Measurements from ENCODE around the gene AGXT2. TPM values are rescaled to one million over a fixed set of nuclear protein-coding genes. Genes with fewer than 3 reads are reported as not detected.
"Not testable (repeated sequence)": the region's sequence is repeated elsewhere in the genome, so short reads cannot be mapped to it uniquely, and the experiment has no call there.

The AGXT2 gene
- total RNA-seq, 1 donor from 2014 or later = not detected

DNA sequence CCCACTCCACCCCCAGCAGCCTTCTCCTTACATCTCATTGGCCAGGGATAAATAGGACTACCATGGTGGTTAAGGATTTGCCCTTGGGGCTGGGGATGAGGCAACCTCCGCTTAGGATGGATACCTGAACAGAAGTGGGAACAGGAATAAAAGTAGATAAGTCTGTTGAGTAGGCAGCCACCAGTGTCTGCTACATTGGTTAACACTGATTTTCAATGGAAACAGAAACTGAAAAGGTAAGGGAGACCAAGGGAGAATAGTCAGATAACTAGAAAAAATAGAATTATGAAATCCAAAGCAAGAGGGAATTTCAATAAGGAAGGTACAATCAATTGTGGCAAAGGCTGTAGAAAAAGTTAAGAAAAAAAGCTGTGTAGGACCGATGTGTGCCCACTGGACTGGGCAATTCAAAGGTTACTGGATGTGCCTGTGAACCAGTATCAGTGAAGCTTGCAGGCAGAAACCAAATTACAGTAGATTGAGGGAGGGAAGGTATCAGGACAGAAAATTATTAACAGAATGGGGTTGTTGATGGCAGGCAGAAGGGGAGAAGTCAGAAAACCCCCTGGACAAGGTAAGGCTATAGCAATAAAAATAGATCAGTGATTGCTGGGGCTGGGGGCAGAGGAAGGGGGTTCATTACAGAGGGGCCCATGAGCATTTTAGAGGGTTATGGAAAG is 69.7 kb downstream of the AGXT2 start:
- TF ChIP-seq, protein P1, sequence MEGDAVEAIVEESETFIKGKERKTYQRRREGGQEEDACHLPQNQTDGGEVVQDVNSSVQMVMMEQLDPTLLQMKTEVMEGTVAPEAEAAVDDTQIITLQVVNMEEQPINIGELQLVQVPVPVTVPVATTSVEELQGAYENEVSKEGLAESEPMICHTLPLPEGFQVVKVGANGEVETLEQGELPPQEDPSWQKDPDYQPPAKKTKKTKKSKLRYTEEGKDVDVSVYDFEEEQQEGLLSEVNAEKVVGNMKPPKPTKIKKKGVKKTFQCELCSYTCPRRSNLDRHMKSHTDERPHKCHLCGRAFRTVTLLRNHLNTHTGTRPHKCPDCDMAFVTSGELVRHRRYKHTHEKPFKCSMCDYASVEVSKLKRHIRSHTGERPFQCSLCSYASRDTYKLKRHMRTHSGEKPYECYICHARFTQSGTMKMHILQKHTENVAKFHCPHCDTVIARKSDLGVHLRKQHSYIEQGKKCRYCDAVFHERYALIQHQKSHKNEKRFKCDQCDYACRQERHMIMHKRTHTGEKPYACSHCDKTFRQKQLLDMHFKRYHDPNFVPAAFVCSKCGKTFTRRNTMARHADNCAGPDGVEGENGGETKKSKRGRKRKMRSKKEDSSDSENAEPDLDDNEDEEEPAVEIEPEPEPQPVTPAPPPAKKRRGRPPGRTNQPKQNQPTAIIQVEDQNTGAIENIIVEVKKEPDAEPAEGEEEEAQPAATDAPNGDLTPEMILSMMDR (IDR thresholded peaks at IDR 0.05; ENCODE audit: unreplicated experiment) = no peak
- H3K36me3 Mint-ChIP-seq = no peaks in the 10 kb centered on the region
- no peak for DNase-seq (ENCODE audit: low spot score in 2 of 2, unreplicated experiment in 2 of 2)
- H3K9me3 Mint-ChIP-seq = peaks cover 21% of the 10 kb centered on the region
- no peak overlapping the region for H3K4me3 Mint-ChIP-seq
- no peaks in the 10 kb centered on the region for H3K27me3 Mint-ChIP-seq (ENCODE audit: low read depth)
- no peak overlapping the region for H3K27ac Mint-ChIP-seq
- no peaks in the 10 kb centered on the region for H3K4me1 Mint-ChIP-seq

DNA sequence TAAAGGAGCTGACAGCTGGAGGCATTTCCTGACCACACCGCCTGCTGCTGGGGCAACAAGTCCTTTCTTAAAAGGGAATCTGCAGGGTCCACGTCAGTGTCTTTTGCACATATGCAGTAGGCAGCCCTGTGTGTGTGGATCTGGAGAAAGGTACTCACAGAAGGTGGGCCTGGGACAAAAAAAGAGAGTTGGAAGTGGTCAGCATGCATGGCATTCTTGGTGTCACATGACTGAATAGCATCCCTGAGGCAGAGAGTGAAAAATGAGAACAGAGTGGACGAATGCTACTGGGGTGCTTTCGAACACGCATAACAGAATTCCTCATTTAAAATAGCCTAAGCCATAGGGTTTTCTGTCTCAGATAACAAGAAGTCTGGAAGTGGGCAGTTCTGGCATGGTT is 71.4 kb downstream of the AGXT2 start:
- Mint-ChIP-seq H3K36me3 (no peaks in the 10 kb centered on the region), H3K4me1 (no peaks in the 10 kb centered on the region), H3K27me3 (ENCODE audit: low read depth) (no peaks in the 10 kb centered on the region), H3K27ac (no peak overlapping the region), H3K4me3 (no peak overlapping the region), H3K9me3 (peaks cover 7% of the 10 kb centered on the region)
- TF ChIP-seq, protein P1 (IDR thresholded peaks at IDR 0.05; ENCODE audit: unreplicated experiment) = no peak
- DNase-seq (ENCODE audit: low spot score in 2 of 2, unreplicated experiment in 2 of 2) = no peak

- DNase-seq (ENCODE audit: low spot score in 2 of 2, unreplicated experiment in 2 of 2); H3K4me1 Mint-ChIP-seq; H3K9me3 Mint-ChIP-seq; H3K27ac Mint-ChIP-seq; H3K4me3 Mint-ChIP-seq; H3K36me3 Mint-ChIP-seq; H3K27me3 Mint-ChIP-seq (ENCODE audit: low read depth): not testable (repeated sequence)
Observed at GRCh38 chr5:34971655-34972054, 76.1 kb downstream of the AGXT2 start.

- DNase-seq (ENCODE audit: low spot score in 2 of 2, unreplicated experiment in 2 of 2) = no peak
Observed at GRCh38 chr5:34970552-34970951, 77.2 kb downstream of the AGXT2 start.

GRCh38 chr5:34968258-34968657 is 79.5 kb downstream of the AGXT2 start:
- Mint-ChIP-seq H3K4me3 (no peak overlapping the region), H3K36me3 (peaks cover 17% of the 10 kb centered on the region), H3K27me3 (ENCODE audit: low read depth) (no peaks in the 10 kb centered on the region), H3K4me1 (peaks cover 10% of the 10 kb centered on the region), H3K27ac (no peak overlapping the region), H3K9me3 (peaks cover 22% of the 10 kb centered on the region)
- no peak for DNase-seq (ENCODE audit: low spot score in 2 of 2, unreplicated experiment in 2 of 2)
- TF ChIP-seq, protein P1 (IDR thresholded peaks at IDR 0.05; ENCODE audit: unreplicated experiment) = no peak

More at GRCh38 chr5:34970552-34970951, 77.2 kb downstream of the AGXT2 start:
- peaks cover 16% of the 10 kb centered on the region for H3K36me3 Mint-ChIP-seq
- peaks cover 10% of the 10 kb centered on the region for H3K4me1 Mint-ChIP-seq
- no peak overlapping the region for H3K27ac Mint-ChIP-seq
- H3K9me3 Mint-ChIP-seq = peaks cover 15% of the 10 kb centered on the region
- TF ChIP-seq, protein P1 (IDR thresholded peaks at IDR 0.05; ENCODE audit: unreplicated experiment) = no peak
- H3K27me3 Mint-ChIP-seq (ENCODE audit: low read depth) = no peaks in the 10 kb centered on the region
- H3K4me3 Mint-ChIP-seq = no peak overlapping the region

GRCh38 chr5:34967540-34967939 is 80.2 kb downstream of the AGXT2 start:
- no peak overlapping the region for H3K4me3 Mint-ChIP-seq
- peaks cover 10% of the 10 kb centered on the region for H3K4me1 Mint-ChIP-seq
- H3K36me3 Mint-ChIP-seq = peaks cover 17% of the 10 kb centered on the region
- no peaks in the 10 kb centered on the region for H3K27me3 Mint-ChIP-seq (ENCODE audit: low read depth)
- no peak for DNase-seq (ENCODE audit: low spot score in 2 of 2, unreplicated experiment in 2 of 2)
- TF ChIP-seq, protein P1 (IDR thresholded peaks at IDR 0.05; ENCODE audit: unreplicated experiment) = no peak
- H3K9me3 Mint-ChIP-seq = peaks cover 22% of the 10 kb centered on the region
- H3K27ac Mint-ChIP-seq = no peak overlapping the region

Measured in mesothelial cell of epicardium (in vitro differentiated cells).